ENCODE data around the gene GLCCI1.
"Not testable (repeated sequence)": the region's sequence is repeated elsewhere in the genome, so short reads cannot be mapped to it uniquely, and the experiment has no call there.

GLCCI1 gene

DNA sequence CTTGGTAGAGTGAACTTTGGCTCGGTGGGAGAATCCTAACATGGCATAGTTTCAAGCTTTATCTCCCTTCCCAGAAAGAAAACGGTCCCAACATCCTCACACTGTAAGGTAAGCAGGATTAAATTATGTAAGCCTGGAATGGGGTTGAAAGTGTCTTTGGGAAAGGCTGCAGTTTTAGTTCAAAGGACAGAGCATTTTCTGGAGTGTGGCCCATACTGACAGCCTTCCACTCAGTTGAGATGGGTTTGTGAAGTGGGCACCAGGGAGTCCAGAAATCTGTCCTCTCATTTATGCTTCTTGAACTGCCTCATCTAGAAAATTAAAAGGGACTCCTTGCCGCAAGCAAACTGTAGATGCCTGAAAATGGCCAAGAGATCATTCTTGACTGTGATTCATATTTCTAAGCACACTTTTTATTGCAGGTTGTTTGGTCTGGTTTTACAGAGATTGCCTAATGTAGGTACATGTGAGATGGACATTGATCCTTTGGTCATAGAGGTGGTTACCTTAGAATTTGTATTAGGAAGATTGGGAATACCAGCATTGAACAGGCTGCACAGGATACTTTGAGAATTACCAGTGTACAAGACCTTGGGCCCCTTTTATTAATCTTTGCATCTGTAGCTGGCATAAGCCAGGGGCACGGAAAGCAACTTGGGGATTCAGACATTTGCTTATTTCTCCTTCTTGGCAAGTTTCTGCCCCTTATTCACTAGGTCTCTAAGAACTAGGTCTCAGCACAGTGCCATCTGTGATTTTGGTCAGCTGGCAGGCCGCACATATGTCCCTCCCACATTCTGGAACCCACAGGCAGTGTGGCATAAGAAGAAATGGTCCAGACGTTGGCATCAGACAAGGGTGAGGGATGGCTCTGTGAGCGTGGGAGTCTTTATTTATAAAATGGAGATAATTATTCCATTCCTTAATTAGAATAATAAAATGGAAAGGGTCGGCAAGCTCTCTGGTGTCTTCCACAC, 125.9 kb downstream of the GLCCI1 start:
- no peak for TF ChIP-seq POLR2A (IDR thresholded peaks at IDR 0.05; ENCODE audit: extremely low read depth, insufficient read length)
- no peak for TF ChIP-seq MYC (IDR thresholded peaks at IDR 0.05; ENCODE audit: low read depth, low read length)
- TF ChIP-seq, protein P1, sequence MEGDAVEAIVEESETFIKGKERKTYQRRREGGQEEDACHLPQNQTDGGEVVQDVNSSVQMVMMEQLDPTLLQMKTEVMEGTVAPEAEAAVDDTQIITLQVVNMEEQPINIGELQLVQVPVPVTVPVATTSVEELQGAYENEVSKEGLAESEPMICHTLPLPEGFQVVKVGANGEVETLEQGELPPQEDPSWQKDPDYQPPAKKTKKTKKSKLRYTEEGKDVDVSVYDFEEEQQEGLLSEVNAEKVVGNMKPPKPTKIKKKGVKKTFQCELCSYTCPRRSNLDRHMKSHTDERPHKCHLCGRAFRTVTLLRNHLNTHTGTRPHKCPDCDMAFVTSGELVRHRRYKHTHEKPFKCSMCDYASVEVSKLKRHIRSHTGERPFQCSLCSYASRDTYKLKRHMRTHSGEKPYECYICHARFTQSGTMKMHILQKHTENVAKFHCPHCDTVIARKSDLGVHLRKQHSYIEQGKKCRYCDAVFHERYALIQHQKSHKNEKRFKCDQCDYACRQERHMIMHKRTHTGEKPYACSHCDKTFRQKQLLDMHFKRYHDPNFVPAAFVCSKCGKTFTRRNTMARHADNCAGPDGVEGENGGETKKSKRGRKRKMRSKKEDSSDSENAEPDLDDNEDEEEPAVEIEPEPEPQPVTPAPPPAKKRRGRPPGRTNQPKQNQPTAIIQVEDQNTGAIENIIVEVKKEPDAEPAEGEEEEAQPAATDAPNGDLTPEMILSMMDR (IDR thresholded peaks at IDR 0.05; ENCODE audit: low read depth, low read length): no peak
- no peak for TF ChIP-seq MAX (IDR thresholded peaks at IDR 0.05; ENCODE audit: low read depth, low read length)
- H3K4me3 ChIP-seq (ENCODE audit: low read depth, low read length): no peak overlapping the region
- no peak for DNase-seq (ENCODE audit: low read depth)

- DNase-seq (ENCODE audit: low read depth); H3K4me3 ChIP-seq (ENCODE audit: low read depth, low read length): not testable (repeated sequence)
Observed at GRCh38 chr7:8101292-8101691, 132.7 kb downstream of the GLCCI1 start.

GRCh38 chr7:8103282-8103681, 134.7 kb downstream of the GLCCI1 start:
- TF ChIP-seq, protein P1 (IDR thresholded peaks at IDR 0.05; ENCODE audit: low read depth, low read length): no peak
- TF ChIP-seq POLR2A (IDR thresholded peaks at IDR 0.05; ENCODE audit: extremely low read depth, insufficient read length) (no peak), MAX (IDR thresholded peaks at IDR 0.05; ENCODE audit: low read depth, low read length) (no peak), MYC (IDR thresholded peaks at IDR 0.05; ENCODE audit: low read depth, low read length) (no peak)
- H3K4me3 ChIP-seq (ENCODE audit: low read depth, low read length): no peak overlapping the region
- DNase-seq (ENCODE audit: low read depth): no peak

DNA sequence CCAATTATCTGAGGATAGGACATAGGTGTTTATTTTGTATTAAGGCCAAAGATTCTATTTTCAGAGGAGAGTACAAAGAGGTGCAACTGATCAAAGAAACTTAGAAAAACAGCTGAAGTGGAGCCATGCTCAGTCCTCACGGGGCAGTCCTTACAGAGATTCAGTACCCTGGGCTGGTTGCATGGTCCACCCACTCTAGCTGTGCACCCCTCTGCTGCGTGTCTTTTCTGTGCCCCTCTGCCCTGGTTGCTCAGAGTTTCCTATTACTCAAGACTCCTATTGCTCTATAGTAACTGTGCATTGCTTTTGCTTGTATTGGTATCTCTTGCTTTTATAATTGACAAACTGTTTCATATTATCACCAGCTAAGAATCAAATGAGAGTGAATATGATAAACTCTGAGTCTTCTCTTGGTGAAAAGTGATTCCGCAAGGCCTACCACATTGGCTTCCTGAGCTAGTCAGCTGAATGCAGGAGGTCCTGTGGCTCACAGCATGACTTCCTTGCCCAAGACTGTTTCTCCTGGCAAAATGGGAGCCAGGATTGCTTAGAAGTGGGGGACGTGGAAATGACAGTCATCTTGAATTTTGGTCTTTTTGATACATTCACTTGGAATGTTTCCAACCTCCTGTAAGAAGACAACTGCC, 137.0 kb downstream of the GLCCI1 start:
- DNase-seq (ENCODE audit: low read depth): no peak
- TF ChIP-seq, protein P1 (IDR thresholded peaks at IDR 0.05; ENCODE audit: low read depth, low read length): no peak
- no peak for TF ChIP-seq POLR2A (IDR thresholded peaks at IDR 0.05; ENCODE audit: extremely low read depth, insufficient read length)
- H3K4me3 ChIP-seq (ENCODE audit: low read depth, low read length): no peak overlapping the region

- no peak for DNase-seq (ENCODE audit: low read depth)
- TF ChIP-seq MYC (IDR thresholded peaks at IDR 0.05; ENCODE audit: low read depth, low read length): no peak
- TF ChIP-seq POLR2A (IDR thresholded peaks at IDR 0.05; ENCODE audit: extremely low read depth, insufficient read length): no peak
- TF ChIP-seq, protein P1 (IDR thresholded peaks at IDR 0.05; ENCODE audit: low read depth, low read length): no peak
- no peak overlapping the region for H3K4me3 ChIP-seq (ENCODE audit: low read depth, low read length)
Observed at GRCh38 chr7:8109196-8110022, 140.8 kb downstream of the GLCCI1 start.

DNA sequence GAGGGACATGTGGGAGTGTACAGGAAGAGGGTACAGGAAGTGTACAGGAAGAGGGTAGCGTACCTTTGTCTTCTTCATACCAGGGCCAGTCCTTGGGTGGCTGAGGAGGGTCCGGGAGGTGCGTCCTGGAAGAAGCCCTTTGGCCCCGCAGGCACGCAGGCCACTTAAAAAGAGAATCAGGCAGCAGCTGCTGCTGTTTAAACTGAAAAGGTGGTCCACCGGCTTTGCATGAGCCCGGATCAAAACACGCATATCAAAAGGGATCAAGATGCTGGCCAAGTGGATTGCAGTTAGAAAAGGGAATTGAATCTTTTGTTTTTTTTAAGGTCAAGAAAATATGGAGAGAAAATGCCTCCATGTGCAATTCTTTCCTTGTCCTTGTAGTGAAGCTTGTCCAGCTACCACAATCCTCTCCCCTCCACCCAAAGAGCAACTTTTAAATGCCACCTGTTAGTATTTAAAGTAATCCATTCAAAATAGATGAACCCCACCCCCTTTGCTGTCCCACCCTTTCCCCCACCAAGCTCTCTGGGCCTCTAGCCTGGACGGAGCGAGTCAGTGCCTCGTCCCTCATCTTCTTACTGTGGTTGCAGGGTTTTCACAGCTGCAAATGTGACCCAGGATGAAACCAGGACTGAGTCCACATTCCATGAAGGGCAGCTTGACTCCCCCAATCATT, 142.8 kb downstream of the GLCCI1 start:
- no peak overlapping the region for H3K4me3 ChIP-seq (ENCODE audit: low read depth, low read length)
- no peak for DNase-seq (ENCODE audit: low read depth)
- no peak for TF ChIP-seq MAX (IDR thresholded peaks at IDR 0.05; ENCODE audit: low read depth, low read length)
- TF ChIP-seq, protein P1 (IDR thresholded peaks at IDR 0.05; ENCODE audit: low read depth, low read length): no peak
